Ectodermal cell (in vitro differentiated cells): ENCODE data around the gene ETNK2.

ENCODE experiments used
- H3K27ac ChIP-seq: 2 replicates; pipeline ENCODE4 v1.7.0; 2013; ENCODE audit warnings: mild to moderate bottlenecking, low read depth, low read length; ENCODE audit not compliant: insufficient read depth, poor library complexity, severe bottlenecking
- H3K27me3 ChIP-seq: 2 replicates; pipeline ENCODE4 v1.7.0; 2013; ENCODE audit warnings: mild to moderate bottlenecking, low read length; ENCODE audit not compliant: insufficient read depth, control insufficient read depth, poor library complexity, severe bottlenecking
- H3K36me3 ChIP-seq: one replicate; pipeline ENCODE4 v1.7.0; 2013; ENCODE audit warnings: low read length; ENCODE audit not compliant: control insufficient read depth, insufficient read depth
- H3K4me1 ChIP-seq: one replicate; pipeline ENCODE4 v1.7.0; 2013; ENCODE audit warnings: low read length; ENCODE audit not compliant: control insufficient read depth, insufficient read depth
- H3K4me3 ChIP-seq: 2 replicates; pipeline ENCODE4 v1.7.0; 2013; ENCODE audit warnings: low read depth, low read length, control low read depth; ENCODE audit not compliant: insufficient read depth
- H3K9me3 ChIP-seq: 2 replicates; pipeline ENCODE4 v1.7.0; 2013; ENCODE audit warnings: mild to moderate bottlenecking, low read length, moderate library complexity; ENCODE audit not compliant: control insufficient read depth
- WGBS, 2 experiments: methylation state at CpG; one replicate each; pipeline ENCODE4 v1.1.7; 2013; ENCODE audit warnings: missing lambda C conversion rate in 2 of 2; 5-methylcytosine and 5-hydroxymethylcytosine counted together

ETNK2 gene

DNA sequence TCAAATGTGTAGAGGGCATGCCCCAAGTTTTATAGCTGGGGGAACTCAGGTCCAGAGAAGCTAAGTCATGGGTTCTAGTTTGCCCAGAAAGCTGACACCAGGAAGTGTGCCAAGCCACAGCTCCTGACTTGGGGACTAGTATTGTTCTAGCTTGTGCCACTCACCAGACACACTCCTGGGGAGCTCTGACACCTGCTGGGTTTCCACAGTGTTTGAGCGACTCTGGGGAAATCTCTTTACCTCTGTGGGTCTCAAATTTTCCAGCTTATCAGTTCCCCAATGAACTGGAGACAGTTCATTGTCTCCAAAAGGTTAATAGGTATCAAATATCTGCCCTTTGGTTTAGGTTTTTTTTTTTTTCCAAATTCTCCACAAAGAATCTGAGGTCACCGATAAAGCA lies 40.2 kb upstream of the ETNK2 start:
- Histone ChIP-seq H3K4me3 (no peak overlapping the region), H3K27ac (no peak overlapping the region), H3K27me3 (peaks cover 52% of the 10 kb centered on the region), H3K4me1 (no peaks in the 10 kb centered on the region), H3K9me3 (no peaks in the 10 kb centered on the region), H3K36me3 (no peaks in the 10 kb centered on the region)
- WGBS, 2 experiments: 91 to 95% methylated on average over 2 of the region's 2 CpGs

GRCh38 chr1:204191456-204191855 lies 39.6 kb upstream of the ETNK2 start:
- H3K36me3 ChIP-seq: no peaks in the 10 kb centered on the region
- H3K4me1 ChIP-seq: no peaks in the 10 kb centered on the region
- no peak overlapping the region for H3K4me3 ChIP-seq
- no peak overlapping the region for H3K27ac ChIP-seq
- H3K27me3 ChIP-seq: peaks cover 58% of the 10 kb centered on the region
- H3K9me3 ChIP-seq: no peaks in the 10 kb centered on the region
- 93% methylated on average over 7 of the region's 7 CpGs for WGBS, 2 experiments

GRCh38 chr1:204190212-204191211 lies 38.7 kb upstream of the ETNK2 start:
- Histone ChIP-seq H3K36me3 (no peaks in the 10 kb centered on the region), H3K4me3 (no peak overlapping the region), H3K9me3 (no peaks in the 10 kb centered on the region), H3K27me3 (peaks cover 59% of the 10 kb centered on the region), H3K27ac (no peak overlapping the region), H3K4me1 (no peaks in the 10 kb centered on the region)
- 21 to 22% methylated on average over 43 to 44 of the region's 44 CpGs for WGBS, 2 experiments

GRCh38 chr1:204188959-204189639 lies 37.3 kb upstream of the ETNK2 start:
- H3K27me3 ChIP-seq: peaks cover 59% of the 10 kb centered on the region

DNA sequence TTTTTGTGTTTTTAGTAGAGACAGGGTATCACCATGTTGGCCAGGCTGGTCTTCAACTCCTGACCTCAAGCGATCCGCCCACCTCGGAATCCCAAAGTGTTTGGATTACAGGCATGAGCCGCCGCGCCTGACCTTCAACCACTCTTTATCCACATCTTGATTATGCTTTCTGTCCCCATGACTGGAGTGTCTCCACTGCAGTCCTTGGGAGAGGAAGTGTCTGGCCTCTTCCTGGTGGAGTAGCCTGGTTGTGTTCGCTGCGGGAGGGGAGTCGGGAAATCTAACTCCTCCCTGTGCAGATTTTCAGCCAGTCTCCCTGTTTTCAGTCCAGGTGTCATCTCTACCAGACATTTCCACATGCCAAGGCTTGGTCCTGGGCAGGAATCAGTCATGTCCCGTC lies 34.8 kb upstream of the ETNK2 start:
- no peak overlapping the region for H3K27ac ChIP-seq
- H3K36me3 ChIP-seq: no peaks in the 10 kb centered on the region
- 90 to 93% methylated on average over 10 of the region's 10 CpGs for WGBS, 2 experiments
- H3K27me3 ChIP-seq: peaks cover 50% of the 10 kb centered on the region
- H3K9me3 ChIP-seq: no peaks in the 10 kb centered on the region
- H3K4me1 ChIP-seq: no peaks in the 10 kb centered on the region
- no peak overlapping the region for H3K4me3 ChIP-seq

More at GRCh38 chr1:204188959-204189639, 37.3 kb upstream of the ETNK2 start:
- Histone ChIP-seq H3K4me3 (no peak overlapping the region), H3K9me3 (no peaks in the 10 kb centered on the region), H3K27ac (no peak overlapping the region), H3K4me1 (no peaks in the 10 kb centered on the region), H3K36me3 (no peaks in the 10 kb centered on the region)
- 90 to 93% methylated on average over 11 of the region's 11 CpGs for WGBS, 2 experiments

DNA sequence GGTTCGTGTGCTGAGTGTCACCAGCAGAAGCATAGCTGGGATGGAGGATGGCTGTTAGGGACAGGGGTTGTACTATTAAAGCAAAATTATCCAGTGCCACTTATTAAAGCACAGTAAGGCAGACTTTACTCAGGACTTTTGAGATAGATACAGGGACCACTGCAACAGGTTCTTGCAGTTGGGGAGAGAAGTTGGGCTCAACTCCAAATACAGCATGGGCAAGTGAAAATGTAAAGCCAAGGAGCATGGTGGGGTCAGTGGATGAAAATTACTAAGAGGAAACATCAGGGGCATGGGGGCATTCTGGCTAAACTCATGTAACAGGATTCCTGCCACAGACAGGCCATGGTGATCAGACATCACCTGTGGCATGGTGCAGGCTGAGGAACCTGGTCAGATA lies 29.3 kb upstream of the ETNK2 start:
- Histone ChIP-seq H3K4me3 (no peak overlapping the region), H3K27me3 (peaks cover 3% of the 10 kb centered on the region), H3K9me3 (no peaks in the 10 kb centered on the region), H3K4me1 (no peaks in the 10 kb centered on the region), H3K27ac (no peak overlapping the region), H3K36me3 (no peaks in the 10 kb centered on the region)
- WGBS, 2 experiments: 56 to 76% methylated on average over 1 of the region's 1 CpG

DNA sequence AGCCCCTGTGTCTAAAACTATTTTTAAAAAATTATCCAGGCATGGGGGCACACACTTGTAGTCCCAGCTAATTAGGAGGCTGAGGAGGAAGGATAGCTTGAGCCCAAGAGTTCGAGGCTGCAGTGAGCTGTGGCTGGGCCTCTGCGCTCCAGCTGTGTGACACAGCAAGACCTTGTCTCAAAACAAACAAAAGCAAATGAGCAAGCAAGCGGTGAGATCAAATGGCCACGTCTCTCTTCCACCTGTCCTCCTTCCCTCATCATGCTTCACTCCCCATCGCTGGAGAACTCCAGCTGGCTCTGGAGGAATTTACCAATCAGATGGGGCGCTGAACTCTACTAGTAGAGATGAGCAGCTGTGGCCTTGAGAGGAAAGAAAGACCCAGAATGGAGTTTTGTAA lies 28.3 kb upstream of the ETNK2 start:
- no peak overlapping the region for H3K27ac ChIP-seq
- H3K27me3 ChIP-seq: peaks cover 3% of the 10 kb centered on the region
- no peaks in the 10 kb centered on the region for H3K4me1 ChIP-seq
- no peaks in the 10 kb centered on the region for H3K9me3 ChIP-seq
- no peak overlapping the region for H3K4me3 ChIP-seq
- no peaks in the 10 kb centered on the region for H3K36me3 ChIP-seq
- 71 to 75% methylated on average over 6 of the region's 6 CpGs for WGBS, 2 experiments

GRCh38 chr1:204178487-204179281 lies 26.8 kb upstream of the ETNK2 start:
- H3K27me3 ChIP-seq: peaks cover 3% of the 10 kb centered on the region
- no peak overlapping the region for H3K4me3 ChIP-seq
- WGBS, 2 experiments: 90 to 92% methylated on average over 7 of the region's 7 CpGs

DNA sequence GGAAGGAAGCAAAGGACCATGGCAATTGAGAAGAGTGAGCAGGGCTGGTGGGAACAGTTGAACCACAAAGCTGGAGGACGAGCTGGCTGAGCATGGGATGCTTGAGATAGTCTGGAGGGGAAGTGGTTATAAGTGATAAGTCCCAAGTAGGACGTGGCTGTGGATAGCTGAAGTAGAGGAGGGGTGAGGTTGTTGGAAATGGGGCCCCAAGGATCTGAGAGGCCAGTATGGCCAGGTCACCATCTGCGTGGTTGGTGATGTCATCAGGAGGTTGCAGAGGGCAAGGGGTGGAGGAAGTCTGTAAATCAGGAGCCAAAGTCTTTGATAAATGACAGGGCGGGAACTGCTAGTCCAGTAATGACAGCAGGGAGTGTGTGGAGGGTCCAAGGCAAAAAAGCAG lies 25.3 kb upstream of the ETNK2 start:
- Histone ChIP-seq H3K27me3 (peaks cover 3% of the 10 kb centered on the region), H3K9me3 (no peaks in the 10 kb centered on the region), H3K27ac (no peak overlapping the region), H3K4me1 (no peaks in the 10 kb centered on the region), H3K36me3 (no peaks in the 10 kb centered on the region), H3K4me3 (no peak overlapping the region)
- 81 to 89% methylated on average over 4 of the region's 4 CpGs for WGBS, 2 experiments

More at GRCh38 chr1:204178487-204179281, 26.8 kb upstream of the ETNK2 start:
- Histone ChIP-seq H3K36me3 (no peaks in the 10 kb centered on the region), H3K27ac (no peak overlapping the region), H3K9me3 (no peaks in the 10 kb centered on the region), H3K4me1 (no peaks in the 10 kb centered on the region)
